Caco-2 (cell line): ENCODE measurements around the gene STRAP. TPM values are rescaled to one million over a fixed set of nuclear protein-coding genes. Genes with fewer than 3 reads are reported as not detected.

Experiments used
- BruUV-seq: library from RNA; stranded (reverse); fragments of 400-500 nt; replicated peaks from 2 replicates; lab custom pipeline; 2021; lab: Mats Ljungman, UMichigan
- CTCF ChIA-PET: fragments of 300-600 bp; sonication (Branson Sonifier 250); formaldehyde crosslinking; loops from one replicate; lab custom pipeline; 2022; ENCODE audit warnings: antibody characterized with exemption; lab: Charles Lee
- POLR2A ChIA-PET: fragments of 300-600 bp; sonication (Branson Sonifier 250); formaldehyde crosslinking; loops from one replicate; lab custom pipeline; 2022; ENCODE audit warnings: antibody characterized with exemption; lab: Charles Lee
- DNase-seq, 2 experiments: peaks; one replicate each; pipeline versions ENCODE4 v3.0.0 to v3.0.0-alpha.2; 2020 to 2022
- H3K27me3 ChIP-seq: replicated peaks from 2 replicates; pipeline ENCODE4 v1.6.0; 2011; ENCODE audit warnings: low read length; ENCODE audit not compliant: control insufficient read depth, insufficient read depth
- H3K36me3 ChIP-seq: 2 replicates; pipeline ENCODE4 v1.5.1; 2011; ENCODE audit warnings: low read length; ENCODE audit not compliant: control insufficient read depth, insufficient read depth
- H3K4me1 ChIP-seq: fragments of 250-450 bp; sonication (Bioruptor Pico); 2 replicates; pipeline ENCODE4 v1.5.1; 2020; ENCODE audit warnings: mild to moderate bottlenecking
- H3K4me3 ChIP-seq: 2 replicates; pipeline ENCODE4 v1.5.1; 2011; ENCODE audit warnings: low read depth, mild to moderate bottlenecking, control low read depth, low read length
- H3K9me3 ChIP-seq: fragments of 250-450 bp; sonication (Bioruptor Pico); 2 replicates; pipeline ENCODE4 v1.5.1; 2020; ENCODE audit warnings: mild to moderate bottlenecking, moderate library complexity
- H3K27ac Mint-ChIP-seq: one replicate; pipeline ENCODE4 v1.8.0; 2022; ENCODE audit warnings: mixed read lengths; ENCODE audit not compliant: unreplicated experiment
- H3K27me3 Mint-ChIP-seq: one replicate; pipeline ENCODE4 v1.8.0; 2022; ENCODE audit warnings: mixed read lengths; ENCODE audit not compliant: insufficient read depth, unreplicated experiment
- H3K36me3 Mint-ChIP-seq: one replicate; pipeline ENCODE4 v1.8.0; 2022; ENCODE audit warnings: mild to moderate bottlenecking, mixed read lengths; ENCODE audit not compliant: insufficient read depth, unreplicated experiment
- H3K4me1 Mint-ChIP-seq: one replicate; pipeline ENCODE4 v1.8.0; 2022; ENCODE audit warnings: low read depth, mixed read lengths; ENCODE audit not compliant: unreplicated experiment
- H3K4me3 Mint-ChIP-seq: one replicate; pipeline ENCODE4 v1.8.0; 2022; ENCODE audit warnings: mild to moderate bottlenecking, moderate library complexity, mixed read lengths; ENCODE audit not compliant: unreplicated experiment
- H3K9me3 Mint-ChIP-seq: one replicate; pipeline ENCODE4 v1.8.0; 2022; ENCODE audit warnings: mixed read lengths; ENCODE audit not compliant: unreplicated experiment
- intact Hi-C: fragments of 100-400 bp; cut with micrococcal nuclease; formaldehyde crosslinking; loops from one replicate; pipeline ENCODE4 v1.10.0; 2022; ENCODE audit not compliant: unreplicated experiment
- total RNA-seq: library from RNA; stranded (reverse); gene quantifications from 2 replicates; pipeline ENCODE4 v1.2.3, GENCODE V29; 2022
- TF ChIP-seq, protein P1 (sequence below), 2 experiments: fragments of 200-600 bp in 1 of 2; IDR thresholded peaks; 1 replicate in 1 of 2; 2 replicates in 1 of 2; pipeline versions ENCODE4 v1.5.1 to v1.8.0; 2011 to 2022; ENCODE audit warnings: antibody characterized with exemption in 1 of 2, control low read depth in 1 of 2, inconsistent platforms in 1 of 2, low read depth in 1 of 2, low read length in 1 of 2, mild to moderate bottlenecking in 1 of 2, moderate library complexity in 1 of 2; ENCODE audit not compliant: insufficient read depth in 1 of 2, severe bottlenecking in 1 of 2, unreplicated experiment in 1 of 2

Gene STRAP
- total RNA-seq, 1 experiment from 2014 or later = 246 TPM

GRCh38 chr12:15861404-15861803 lies 20.8 kb upstream of the STRAP start:
- ChIA-PET CTCF (no interaction called here), POLR2A (no interaction called here)
- H3K27ac Mint-ChIP-seq = no peak overlapping the region

GRCh38 chr12:15862840-15863239 lies 19.3 kb upstream of the STRAP start:
- H3K27me3 ChIP-seq = no peaks in the 10 kb centered on the region
- intact Hi-C loops = no loop called here
- H3K4me3 ChIP-seq = no peak overlapping the region
- H3K27ac Mint-ChIP-seq = no peak overlapping the region
- peaks cover 9% of the 10 kb centered on the region for H3K4me1 Mint-ChIP-seq
- no peaks in the 10 kb centered on the region for H3K9me3 Mint-ChIP-seq
- peaks cover 13% of the 10 kb centered on the region for H3K27me3 Mint-ChIP-seq
- DNase-seq = no peak
- ChIA-PET CTCF (no interaction called here), POLR2A (interaction anchor here (0.8 kb wide), 1 partner anchor 20 kb away, joined by 3 read pairs; no protein-coding TSS in a partner anchor)
- no peaks in the 10 kb centered on the region for H3K36me3 Mint-ChIP-seq
- H3K4me3 Mint-ChIP-seq = no peak overlapping the region
- peaks cover 10% of the 10 kb centered on the region for H3K4me1 ChIP-seq
- no TSS peak for BruUV-seq
- H3K36me3 ChIP-seq = no peaks in the 10 kb centered on the region
- TF ChIP-seq, protein P1, sequence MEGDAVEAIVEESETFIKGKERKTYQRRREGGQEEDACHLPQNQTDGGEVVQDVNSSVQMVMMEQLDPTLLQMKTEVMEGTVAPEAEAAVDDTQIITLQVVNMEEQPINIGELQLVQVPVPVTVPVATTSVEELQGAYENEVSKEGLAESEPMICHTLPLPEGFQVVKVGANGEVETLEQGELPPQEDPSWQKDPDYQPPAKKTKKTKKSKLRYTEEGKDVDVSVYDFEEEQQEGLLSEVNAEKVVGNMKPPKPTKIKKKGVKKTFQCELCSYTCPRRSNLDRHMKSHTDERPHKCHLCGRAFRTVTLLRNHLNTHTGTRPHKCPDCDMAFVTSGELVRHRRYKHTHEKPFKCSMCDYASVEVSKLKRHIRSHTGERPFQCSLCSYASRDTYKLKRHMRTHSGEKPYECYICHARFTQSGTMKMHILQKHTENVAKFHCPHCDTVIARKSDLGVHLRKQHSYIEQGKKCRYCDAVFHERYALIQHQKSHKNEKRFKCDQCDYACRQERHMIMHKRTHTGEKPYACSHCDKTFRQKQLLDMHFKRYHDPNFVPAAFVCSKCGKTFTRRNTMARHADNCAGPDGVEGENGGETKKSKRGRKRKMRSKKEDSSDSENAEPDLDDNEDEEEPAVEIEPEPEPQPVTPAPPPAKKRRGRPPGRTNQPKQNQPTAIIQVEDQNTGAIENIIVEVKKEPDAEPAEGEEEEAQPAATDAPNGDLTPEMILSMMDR (IDR thresholded peaks at IDR 0.05; ENCODE audit: insufficient read depth in 1 of 2, low read depth in 1 of 2, low read length in 1 of 2, severe bottlenecking in 1 of 2, unreplicated experiment in 1 of 2) = no peak
- no peaks in the 10 kb centered on the region for H3K9me3 ChIP-seq

More at GRCh38 chr12:15861404-15861803, 20.8 kb upstream of the STRAP start:
- TF ChIP-seq, protein P1 (IDR thresholded peaks at IDR 0.05; ENCODE audit: insufficient read depth in 1 of 2, low read depth in 1 of 2, low read length in 1 of 2, severe bottlenecking in 1 of 2, unreplicated experiment in 1 of 2) = no peak
- intact Hi-C loops = no loop called here
- Mint-ChIP-seq H3K4me3 (no peak overlapping the region), H3K36me3 (no peaks in the 10 kb centered on the region), H3K4me1 (peaks cover 9% of the 10 kb centered on the region), H3K27me3 (peaks cover 10% of the 10 kb centered on the region), H3K9me3 (no peaks in the 10 kb centered on the region)
- DNase-seq = no peak
- Histone ChIP-seq H3K4me3 (no peak overlapping the region), H3K36me3 (no peaks in the 10 kb centered on the region), H3K27me3 (no peaks in the 10 kb centered on the region), H3K9me3 (no peaks in the 10 kb centered on the region), H3K4me1 (peaks cover 10% of the 10 kb centered on the region)
- no TSS peak for BruUV-seq

DNA sequence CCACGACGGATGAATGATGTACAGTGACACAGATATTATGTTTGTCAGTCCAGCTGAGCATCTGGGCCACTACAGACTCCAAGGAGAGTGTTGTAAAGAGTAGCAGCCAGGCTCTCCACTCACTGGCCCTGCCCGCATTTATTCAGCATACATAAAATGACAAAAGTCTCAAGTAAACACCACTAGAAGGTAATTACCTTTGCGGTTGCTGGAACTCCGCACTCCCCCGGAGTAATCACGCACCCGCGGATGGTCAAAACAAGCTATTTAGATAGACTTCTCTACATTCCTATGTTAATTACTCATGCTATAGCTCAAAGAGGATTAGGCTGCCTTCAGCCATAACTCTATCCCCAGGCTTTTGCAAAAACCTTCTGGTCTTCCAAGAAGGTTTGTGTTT lies 18.8 kb upstream of the STRAP start:
- Mint-ChIP-seq H3K36me3 (no peaks in the 10 kb centered on the region), H3K27me3 (peaks cover 15% of the 10 kb centered on the region), H3K9me3 (no peaks in the 10 kb centered on the region), H3K27ac (no peak overlapping the region), H3K4me3 (no peak overlapping the region), H3K4me1 (peaks cover 9% of the 10 kb centered on the region)
- Histone ChIP-seq H3K36me3 (no peaks in the 10 kb centered on the region), H3K27me3 (no peaks in the 10 kb centered on the region), H3K4me1 (peaks cover 10% of the 10 kb centered on the region), H3K9me3 (no peaks in the 10 kb centered on the region), H3K4me3 (no peak overlapping the region)
- CTCF ChIA-PET = no interaction called here
- POLR2A ChIA-PET = interaction anchor here (0.8 kb wide), 1 partner anchor 19 kb away, joined by 3 read pairs; no protein-coding TSS in a partner anchor
- intact Hi-C loops = no loop called here
- no peak for DNase-seq
- no TSS peak for BruUV-seq
- TF ChIP-seq, protein P1 (IDR thresholded peaks at IDR 0.05; ENCODE audit: insufficient read depth in 1 of 2, low read depth in 1 of 2, low read length in 1 of 2, severe bottlenecking in 1 of 2, unreplicated experiment in 1 of 2) = no peak
